Thoracic aorta (tissue), 2 donors: ENCODE results near the gene GMPR2. TPM values are rescaled to one million over a fixed set of nuclear protein-coding genes. Genes with fewer than 3 reads are reported as not detected.

Source experiments
- ATAC-seq: fragments of 150-250 bp; one replicate; pipeline ENCODE4 v1.8.0; 2017; ENCODE audit warnings: low read depth; ENCODE audit not compliant: insufficient number of reproducible peaks, low FRiP score
- DNase-seq: peaks from one replicate; pipeline ENCODE4 v3.0.0-alpha.2; 2020; ENCODE audit warnings: low spot score
- H3K27ac ChIP-seq, 2 donors: fragments of 200-600 bp; sonication (generic); 1 replicate in 1 of 2; 2 replicates in 1 of 2; pipeline ENCODE4 v1.5.1; 2016; ENCODE audit warnings: mild to moderate bottlenecking in 2 of 2, moderate library complexity in 2 of 2
- H3K27me3 ChIP-seq: fragments of 200-600 bp; sonication (generic); replicated peaks from 2 replicates; pipeline ENCODE4 v1.6.0; 2016; ENCODE audit warnings: mild to moderate bottlenecking; ENCODE audit not compliant: insufficient read depth
- H3K36me3 ChIP-seq: fragments of 200-600 bp; sonication (generic); one replicate; pipeline ENCODE4 v1.5.1; 2016
- H3K4me1 ChIP-seq, 2 donors: fragments of 200-600 bp; sonication (generic); 1 replicate in 1 of 2; 2 replicates in 1 of 2; pipeline versions ENCODE4 v1.5.1 to v1.6.0; 2016; ENCODE audit warnings: low read depth in 2 of 2, mild to moderate bottlenecking in 1 of 2; ENCODE audit not compliant: control insufficient read depth in 1 of 2
- H3K4me3 ChIP-seq: fragments of 200-600 bp; sonication (generic); 2 replicates; pipeline ENCODE4 v1.5.1; 2016; ENCODE audit warnings: mild to moderate bottlenecking
- H3K9me3 ChIP-seq: fragments of 200-600 bp; sonication (generic); 2 replicates; pipeline ENCODE4 v1.5.1; 2016
- CTCF ChIP-seq: fragments of 200-600 bp; sonication (generic); IDR thresholded peaks from one replicate; pipeline ENCODE4 v1.5.1; 2019; ENCODE audit warnings: antibody characterized with exemption
- total RNA-seq, 2 donors: library from RNA; depleted of rRNA; stranded (reverse); fragments of >200 nt; gene quantifications; one replicate each; pipeline versions ENCODE4 v1.1.0 to v1.2.3, GENCODE V29; 2016

Gene GMPR2
- total RNA-seq, 2 donors from 2014 or later = 39.2 to 51.3 TPM

- TF ChIP-seq CTCF = no peak
- Histone ChIP-seq H3K36me3 (no peaks in the 10 kb centered on the region), H3K9me3 (no peaks in the 10 kb centered on the region), H3K4me3 (no peak overlapping the region), H3K4me1 (peaks cover 3 to 9% of the 10 kb centered on the region in 2 donors), H3K27ac (peak overlapping the region in 1 of 2 donors; percentile 6), H3K27me3 (no peaks in the 10 kb centered on the region)
- ATAC-seq = no peak
- no peak for DNase-seq
Measured at GRCh38 chr14:24274101-24274543, 41.4 kb downstream of the GMPR2 start.

DNA sequence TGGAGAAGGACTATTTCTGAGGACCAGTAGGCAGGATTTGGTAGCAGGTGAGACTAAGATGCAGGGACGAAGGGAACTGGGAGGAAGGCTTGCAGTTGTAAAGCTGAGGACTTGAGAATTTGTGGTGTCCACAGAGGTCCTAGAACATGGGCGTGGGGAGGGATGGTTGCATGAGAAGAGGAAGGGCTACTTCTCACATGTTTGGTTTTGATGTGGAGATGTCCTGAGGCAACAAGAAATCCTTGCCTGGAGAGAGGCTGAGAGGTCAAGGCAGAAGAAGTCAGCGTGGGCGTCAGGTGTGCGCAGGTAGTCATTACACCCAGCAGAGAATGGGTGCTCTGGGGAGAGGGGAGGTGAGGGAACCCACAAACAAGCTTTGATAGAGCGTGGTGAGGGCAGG, 44.3 kb downstream of the GMPR2 start:
- no peak for TF ChIP-seq CTCF
- no peaks in the 10 kb centered on the region for H3K36me3 ChIP-seq
- H3K4me1 ChIP-seq = peaks cover 0 to under 1% of the 10 kb centered on the region in 2 donors
- no peak overlapping the region for H3K4me3 ChIP-seq
- no peaks in the 10 kb centered on the region for H3K27me3 ChIP-seq
- H3K27ac ChIP-seq = no peak overlapping the region
- DNase-seq (no peak), ATAC-seq (no peak)
- no peaks in the 10 kb centered on the region for H3K9me3 ChIP-seq

DNA sequence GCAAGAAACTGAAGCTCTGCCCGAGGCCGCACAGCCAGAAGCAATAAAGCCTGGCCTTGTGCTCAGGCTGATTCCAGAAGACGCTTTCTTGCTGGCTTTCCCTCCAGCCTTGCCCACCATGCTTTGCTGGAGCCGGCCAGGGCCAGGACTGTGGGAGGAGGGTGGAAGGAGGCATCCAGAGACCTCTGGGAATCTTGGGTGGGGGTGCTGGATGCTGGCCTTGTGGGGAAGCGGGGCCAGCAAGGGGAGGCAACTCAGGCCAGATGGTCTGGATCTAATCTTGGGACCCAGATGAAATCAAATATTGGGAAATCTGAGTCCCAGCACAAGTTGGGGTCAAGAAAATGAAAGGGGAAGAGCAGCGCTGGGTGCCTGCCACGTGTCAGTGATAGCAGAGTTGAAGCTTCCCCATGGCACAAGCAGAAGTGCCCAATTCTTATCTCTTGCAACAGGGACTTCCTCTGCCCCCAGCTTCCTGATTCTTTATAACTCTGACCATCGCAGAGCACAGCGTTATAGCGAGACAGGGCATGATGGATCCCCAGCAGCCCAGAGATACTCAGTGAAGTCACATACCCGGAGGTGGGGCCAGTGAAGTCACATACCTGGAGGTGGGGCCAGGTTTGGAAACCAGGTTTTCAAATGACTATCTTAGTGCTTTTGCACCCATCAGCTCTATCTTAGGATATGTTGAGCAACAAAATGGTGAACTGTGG, 45.0 kb downstream of the GMPR2 start:
- no peak for TF ChIP-seq CTCF
- Histone ChIP-seq H3K27ac (no peak overlapping the region), H3K4me1 (no peaks in the 10 kb centered on the region), H3K9me3 (no peaks in the 10 kb centered on the region), H3K27me3 (no peaks in the 10 kb centered on the region), H3K36me3 (no peaks in the 10 kb centered on the region), H3K4me3 (no peak overlapping the region)
- ATAC-seq (no peak), DNase-seq (no peak)

DNA sequence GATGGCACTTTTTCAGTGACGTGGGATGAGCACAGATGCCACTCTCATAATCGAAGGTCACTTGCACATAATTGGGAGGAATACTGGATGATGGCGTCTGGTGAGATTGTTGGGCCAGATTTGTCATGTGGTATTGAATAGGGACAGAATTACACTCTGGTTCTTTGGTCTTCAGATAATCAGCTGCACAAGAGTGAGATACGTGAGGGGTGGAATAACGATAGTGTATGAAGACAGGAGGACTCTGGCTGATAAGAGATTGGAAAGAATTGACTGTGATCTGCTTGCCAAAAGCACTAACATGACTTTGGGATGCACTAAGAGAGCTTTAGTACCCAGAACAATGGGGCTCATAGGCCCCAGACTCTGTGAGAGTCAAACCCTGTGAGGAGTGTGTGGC, 45.7 kb downstream of the GMPR2 start:
- Histone ChIP-seq H3K4me3 (no peak overlapping the region), H3K9me3 (no peaks in the 10 kb centered on the region), H3K36me3 (no peaks in the 10 kb centered on the region), H3K27ac (no peak overlapping the region), H3K27me3 (no peaks in the 10 kb centered on the region), H3K4me1 (no peaks in the 10 kb centered on the region)
- no peak for TF ChIP-seq CTCF
- ATAC-seq = no peak
- DNase-seq = no peak

DNA sequence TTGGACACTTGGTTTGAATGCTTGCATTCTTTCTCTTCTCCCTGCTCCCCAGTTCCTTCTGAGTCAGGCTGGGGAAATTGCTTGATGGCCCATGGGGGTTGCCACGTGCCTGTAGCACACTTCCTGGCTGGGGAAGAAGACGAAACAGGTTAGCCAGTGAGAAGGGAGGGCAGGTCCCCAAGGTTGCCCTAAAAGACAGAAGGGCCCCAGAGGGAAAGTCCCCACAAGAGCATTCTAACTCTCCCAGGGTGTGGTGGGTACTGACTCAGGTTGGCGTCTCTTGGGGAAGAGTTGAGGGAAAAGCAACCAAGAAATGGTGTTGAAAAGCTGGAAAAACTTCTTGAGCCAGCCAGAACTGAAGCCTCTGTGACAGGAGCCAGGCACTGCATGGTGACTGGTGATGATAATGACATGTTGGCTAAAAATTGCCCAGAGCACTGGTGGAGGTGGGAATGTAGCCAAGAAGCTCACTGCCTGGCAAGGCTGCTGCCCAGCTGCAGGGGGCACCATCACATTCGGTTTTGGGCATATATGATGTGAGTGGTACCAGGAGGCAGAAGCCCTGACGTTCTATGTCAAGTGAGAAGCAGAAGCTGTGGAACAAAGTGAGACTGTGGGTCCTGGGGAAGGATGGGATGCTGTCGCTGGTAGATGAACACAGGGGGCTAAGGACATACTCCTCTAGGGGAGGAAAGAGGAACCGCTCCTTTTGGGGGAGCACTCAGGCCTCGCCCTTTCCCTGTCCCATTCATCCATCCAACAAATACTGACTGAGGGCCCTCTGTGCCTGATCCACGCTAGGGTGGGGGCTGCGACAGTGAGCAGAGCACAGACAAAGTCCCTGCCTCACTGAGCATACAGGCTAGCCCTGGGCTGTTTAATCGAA, 46.8 kb downstream of the GMPR2 start:
- H3K4me1 ChIP-seq = no peaks in the 10 kb centered on the region
- no peaks in the 10 kb centered on the region for H3K9me3 ChIP-seq
- no peaks in the 10 kb centered on the region for H3K27me3 ChIP-seq
- no peak overlapping the region for H3K27ac ChIP-seq
- TF ChIP-seq CTCF = no peak
- no peak overlapping the region for H3K4me3 ChIP-seq
- DNase-seq = no peak
- no peak for ATAC-seq
- no peaks in the 10 kb centered on the region for H3K36me3 ChIP-seq
